ENCODE measurements around the gene OR10C1.
"Not testable (repeated sequence)": the region's sequence is repeated elsewhere in the genome, so short reads cannot be mapped to it uniquely, and the experiment has no call there.

The OR10C1 gene

GRCh38 chr6:29439006-29439405 is at the start of gene OR10C1:
OR10C1 (plus strand) TSS chr6:29439306; CDS start chr6:29440016, 710 bp downstream.
- no peak for DNase-seq

- no peak for DNase-seq
These were observed 43.8 kb upstream of the OR10C1 start, which contains the start of gene OR12D2 for GRCh38 chr6:29395331-29395730. OR12D2 (plus strand) TSS chr6:29395631; CDS start chr6:29396700, 1,069 bp downstream.

- no peak for DNase-seq
These were observed 39.6 kb upstream of the OR10C1 start for GRCh38 chr6:29399525-29399924.

- DNase-seq = no peak
These were observed 35.3 kb upstream of the OR10C1 start for GRCh38 chr6:29403801-29404200.

- DNase-seq = no peak
These were observed 24.5 kb upstream of the OR10C1 start, which contains the start of gene OR12D1 for GRCh38 chr6:29414588-29414987. OR12D1 (plus strand) TSS chr6:29414928.

GRCh38 chr6:29419516-29419915 is 19.6 kb upstream of the OR10C1 start:
- DNase-seq = no peak

- DNase-seq = no peak
These were observed 14.9 kb upstream of the OR10C1 start for GRCh38 chr6:29424168-29424567.

- peak; percentile 16 for DNase-seq
These were observed 14.5 kb upstream of the OR10C1 start for GRCh38 chr6:29424575-29424974.

GRCh38 chr6:29425075-29425474 is 14.0 kb upstream of the OR10C1 start:
- DNase-seq = no peak

GRCh38 chr6:29426654-29427053 is 12.5 kb upstream of the OR10C1 start:
- DNase-seq = no peak

- DNase-seq = not testable (repeated sequence)
These were observed 2.4 kb upstream of the OR10C1 start for GRCh38 chr6:29436730-29437129.

GRCh38 chr6:29442719-29443118 is 3.6 kb downstream of the OR10C1 start:
- DNase-seq = no peak

GRCh38 chr6:29444031-29444430 is 4.9 kb downstream of the OR10C1 start:
- not testable (repeated sequence) for DNase-seq

GRCh38 chr6:29447670-29448069 is 8.6 kb downstream of the OR10C1 start:
- DNase-seq = no peak

- DNase-seq = no peak
These were observed 12.5 kb downstream of the OR10C1 start for GRCh38 chr6:29451471-29452193.

- DNase-seq = no peak
These were observed 17.9 kb downstream of the OR10C1 start, which contains the start of the genes OR11A1 and OR2H1 for GRCh38 chr6:29456971-29457370. OR11A1 (minus strand) TSS chr6:29457071; CDS start chr6:29427641, 29,430 bp downstream. OR2H1 (plus strand) TSS chr6:29457155; CDS start chr6:29461770, 4,615 bp downstream.

GRCh38 chr6:29461021-29461814 is 22.1 kb downstream of the OR10C1 start:
- DNase-seq = no peak

- no peak for DNase-seq
These were observed 22.9 kb downstream of the OR10C1 start for GRCh38 chr6:29462022-29462421.

- DNase-seq = no peak
These were observed 26.2 kb downstream of the OR10C1 start for GRCh38 chr6:29465279-29465678.

GRCh38 chr6:29465801-29466200 is 26.7 kb downstream of the OR10C1 start:
- no peak for DNase-seq

GRCh38 chr6:29466241-29466640 is 27.1 kb downstream of the OR10C1 start:
- no peak for DNase-seq

- no peak for DNase-seq
These were observed 35.9 kb downstream of the OR10C1 start for GRCh38 chr6:29474996-29475395.

GRCh38 chr6:29477923-29478450 is 38.9 kb downstream of the OR10C1 start:
- no peak for DNase-seq

- no peak for DNase-seq
These were observed 39.6 kb downstream of the OR10C1 start for GRCh38 chr6:29478740-29479139.

All from activated CD4-positive, alpha-beta T cell treated with anti-CD3 and anti-CD28 coated beads, Interleukin-2, Interleukin-6, amounts not matched to agents 100 ng/mL and 50 ng/mL, durations not matched to agents 16 hours and 8 hours (primary cell).